SK-N-SH (cell line): ENCODE measurements around the gene CABLES2. TPM values are rescaled to one million over a fixed set of nuclear protein-coding genes. Genes with fewer than 3 reads are reported as not detected.

ENCODE experiments used
- CTCF ChIA-PET: fragments of 300-600, 350-600 bp; formaldehyde crosslinking; extraction: SDS; loops from one replicate; lab custom pipeline; 2021; lab: Yijun Ruan, JAX
- POLR2A ChIA-PET: fragments of 350-600 bp; sonication (Branson Sonifier 250); formaldehyde crosslinking; extraction: SDS; loops from one replicate; lab custom pipeline; 2020; ENCODE audit warnings: antibody characterized with exemption, inconsistent platforms; lab: Yijun Ruan, JAX
- DNase-seq: peaks from one replicate; pipeline ENCODE4 v3.0.0; 2012
- H2AFZ ChIP-seq: fragments of 200-600 bp; sonication (generic); 2 replicates; pipeline ENCODE4 v1.8.1; 2016; ENCODE audit warnings: antibody characterized with exemption, mild to moderate bottlenecking, low read depth
- H3F3A ChIP-seq: fragments of 200-600 bp; sonication (generic); replicated peaks from 2 replicates; pipeline ENCODE3; 2016; ENCODE audit warnings: antibody characterized with exemption, mild to moderate bottlenecking; ENCODE audit not compliant: insufficient read depth
- H3K27ac ChIP-seq, 2 experiments: fragments of 200-500 bp in 1 of 2; fragments of 200-600 bp in 1 of 2; sonication (Bioruptor generic) in 1 of 2; sonication (generic), shearing (Covaris generic) in 1 of 2; 2 replicates each; pipeline versions ENCODE4 v1.5.1 to v1.6.1; 2014 to 2016; ENCODE audit warnings: low read depth in 2 of 2, inconsistent platforms in 1 of 2, low read length in 1 of 2, mild to moderate bottlenecking in 1 of 2, mixed read lengths in 1 of 2
- H3K27me3 ChIP-seq: fragments of 200-600 bp; sonication (generic), shearing (Covaris generic); 2 replicates; pipeline ENCODE4 v1.6.1; 2016; ENCODE audit warnings: mixed run types; ENCODE audit not compliant: insufficient read depth
- H3K36me3 ChIP-seq, 2 experiments: fragments of 200-500 bp in 1 of 2; fragments of 200-600 bp in 1 of 2; sonication (Bioruptor generic) in 1 of 2; sonication (generic) in 1 of 2; replicated peaks in 1 of 2; 2 replicates each; pipeline versions ENCODE3 to v1.5.1; 2014 to 2016; ENCODE audit warnings: low read length in 1 of 2, mild to moderate bottlenecking in 1 of 2; ENCODE audit not compliant: insufficient read depth in 2 of 2, control insufficient read depth in 1 of 2
- H3K4me1 ChIP-seq, 2 experiments: fragments of 200-500 bp in 1 of 2; fragments of 200-600 bp in 1 of 2; sonication (Bioruptor generic) in 1 of 2; sonication (generic), shearing (Covaris generic) in 1 of 2; 2 replicates each; pipeline versions ENCODE4 v1.5.1 to v1.6.1; 2014 to 2016; ENCODE audit warnings: low read depth in 1 of 2, low read length in 1 of 2, mixed run types in 1 of 2; ENCODE audit not compliant: insufficient read depth in 2 of 2, control insufficient read depth in 1 of 2
- H3K4me2 ChIP-seq: fragments of 200-600 bp; sonication (generic), shearing (Covaris generic); 2 replicates; pipeline ENCODE4 v1.6.1; 2017; ENCODE audit warnings: mixed run types
- H3K4me3 ChIP-seq, 2 experiments: fragments of 200-500 bp in 1 of 2; fragments of 200-600 bp in 1 of 2; sonication (Bioruptor generic) in 1 of 2; sonication (generic), shearing (Covaris generic) in 1 of 2; 2 replicates each; pipeline versions ENCODE4 v1.5.1 to v1.8.1; 2014 to 2016; ENCODE audit warnings: low read depth in 2 of 2, inconsistent platforms in 1 of 2, low read length in 1 of 2, mild to moderate bottlenecking in 1 of 2, mixed read lengths in 1 of 2, moderate library complexity in 1 of 2
- H3K79me2 ChIP-seq: fragments of 200-600 bp; sonication (generic); 2 replicates; pipeline ENCODE4 v1.8.1; 2017; ENCODE audit warnings: mild to moderate bottlenecking; ENCODE audit not compliant: insufficient read depth
- H3K9ac ChIP-seq: fragments of 200-600 bp; sonication (generic); 2 replicates; pipeline ENCODE4 v1.6.1; 2017; ENCODE audit warnings: mixed run types
- H3K9me2 ChIP-seq: fragments of 200-600 bp; sonication (generic); 2 replicates; pipeline ENCODE4 v1.6.1; 2017; ENCODE audit warnings: mixed run types
- H3K9me3 ChIP-seq: fragments of 200-600 bp; sonication (generic); 2 replicates; pipeline ENCODE4 v1.6.1; 2017; ENCODE audit warnings: mixed run types, mild to moderate bottlenecking, moderate library complexity
- H4K20me1 ChIP-seq: fragments of 200-600 bp; sonication (generic); 2 replicates; pipeline ENCODE4 v1.6.1; 2017; ENCODE audit warnings: mild to moderate bottlenecking, mixed run types; ENCODE audit not compliant: insufficient read depth
- CHD2 ChIP-seq: fragments of 150-350 bp; IDR thresholded peaks from 2 replicates; pipeline ENCODE4 v1.6.1; 2018; ENCODE audit warnings: low read length; ENCODE audit not compliant: partially characterized antibody
- CTCF ChIP-seq: fragments of 200-600 bp; sonication (generic); IDR thresholded peaks from 2 replicates; pipeline ENCODE4 v1.6.1; 2017; ENCODE audit warnings: antibody characterized with exemption, mild to moderate bottlenecking, moderate library complexity
- ELF1 ChIP-seq: IDR thresholded peaks from 2 replicates; pipeline ENCODE4 v1.4.0; 2012
- FOSL2 ChIP-seq: IDR thresholded peaks from 2 replicates; pipeline ENCODE4 v1.4.0; 2012; ENCODE audit warnings: low read depth, mild to moderate bottlenecking, moderate library complexity, borderline replicate concordance
- GABPA ChIP-seq: IDR thresholded peaks from 2 replicates; pipeline ENCODE4 v1.4.0; 2012; ENCODE audit warnings: low read depth, mild to moderate bottlenecking
- GATA2 ChIP-seq: sonication (generic); formaldehyde crosslinking; IDR thresholded peaks from 2 replicates; pipeline ENCODE4 v1.5.0; 2020; ENCODE audit warnings: mild to moderate bottlenecking, missing genetic modification reagents
- JUND ChIP-seq: IDR thresholded peaks from 2 replicates; pipeline ENCODE4 v1.4.0; 2012
- MEF2A ChIP-seq: IDR thresholded peaks from 2 replicates; pipeline ENCODE4 v1.4.0; 2012; ENCODE audit warnings: low read depth, borderline replicate concordance
- MXI1 ChIP-seq: IDR thresholded peaks from 2 replicates; pipeline ENCODE4 v1.6.1; 2012; ENCODE audit warnings: mild to moderate bottlenecking, low read depth, low read length, improper control_type of control experiment
- NFIC ChIP-seq: IDR thresholded peaks from 2 replicates; pipeline ENCODE4 v1.4.0; 2012; ENCODE audit warnings: borderline replicate concordance
- NRF1 ChIP-seq: IDR thresholded peaks from 2 replicates; pipeline ENCODE4 v1.6.1; 2012; ENCODE audit warnings: low read depth, mild to moderate bottlenecking, low read length
- RCOR1 ChIP-seq: fragments of 150-350 bp; IDR thresholded peaks from 2 replicates; pipeline ENCODE4 v1.6.1; 2017; ENCODE audit warnings: antibody characterized with exemption, low read length
- RFX5 ChIP-seq: IDR thresholded peaks from 2 replicates; pipeline ENCODE4 v1.6.1; 2012; ENCODE audit warnings: mild to moderate bottlenecking, improper control_type of control experiment, low read length
- RXRA ChIP-seq: IDR thresholded peaks from 2 replicates; pipeline ENCODE4 v1.4.0; 2012; ENCODE audit warnings: low read depth, mild to moderate bottlenecking, borderline replicate concordance
- TAF1 ChIP-seq: IDR thresholded peaks from 2 replicates; pipeline ENCODE4 v1.6.1; 2012; ENCODE audit warnings: low read depth, mild to moderate bottlenecking, low read length, moderate library complexity, borderline replicate concordance
- TCF12 ChIP-seq: IDR thresholded peaks from 2 replicates; pipeline ENCODE4 v1.4.0; 2012
- USF1 ChIP-seq: IDR thresholded peaks from 2 replicates; pipeline ENCODE4 v1.4.0; 2012; ENCODE audit warnings: low read depth, borderline replicate concordance
- USF2 ChIP-seq: fragments of 150-350 bp; IDR thresholded peaks from 2 replicates; pipeline ENCODE4 v1.6.1; 2017; ENCODE audit warnings: antibody characterized with exemption, low read length, low read depth, borderline replicate concordance
- YY1 ChIP-seq: IDR thresholded peaks from 2 replicates; pipeline ENCODE4 v1.4.0; 2012; ENCODE audit warnings: low read depth, mild to moderate bottlenecking
- WGBS: methylation state at CpG from one replicate; pipeline ENCODE4 v1.1.6; 2017; ENCODE audit warnings: low lambda C conversion rate; 5-methylcytosine and 5-hydroxymethylcytosine counted together
- polyA plus RNA-seq, 3 experiments: library from polyadenylated mRNA; depleted of rRNA; stranded (reverse); fragments of >200 nt; gene quantifications; 2 replicates each; pipeline ENCODE4 v1.2.3, GENCODE V29; 2012

Gene CABLES2
- polyA plus RNA-seq, 1 of the 3 experiments (the other 2 are of a cell fraction), result 4.8 TPM

- H3K9me3 ChIP-seq, result no peaks in the 10 kb centered on the region
- CTCF ChIA-PET, result interaction anchor here (1.1 to 2.2 kb wide), 2 partner anchors 14 to 20 kb away, joined by 3 to 9 read pairs; no protein-coding TSS in a partner anchor
- H4K20me1 ChIP-seq, result no peaks in the 10 kb centered on the region
- POLR2A ChIA-PET, result no interaction called here
- H3K27me3 ChIP-seq, result peaks cover 17% of the 10 kb centered on the region
- no peak for DNase-seq
- no peak overlapping the region for H3K9ac ChIP-seq
- H3K79me2 ChIP-seq, result no peaks in the 10 kb centered on the region
- no peak overlapping the region for H3K4me3 ChIP-seq
- 60% methylated on average over 10 of the region's 23 CpGs for WGBS
- TF ChIP-seq FOSL2, result no peak
- TF ChIP-seq RXRA, result no peak
- no peak for TF ChIP-seq RCOR1
- TF ChIP-seq RFX5, result no peak
- TF ChIP-seq USF1, result no peak
- TF ChIP-seq JUND, result no peak
- TF ChIP-seq MEF2A, result no peak
- TF ChIP-seq MXI1, result no peak
- TF ChIP-seq USF2, result no peak
- no peak for TF ChIP-seq GATA2 (CRISPR knock-in tag)
- no peak for TF ChIP-seq NFIC
- no peak for TF ChIP-seq CHD2
- TF ChIP-seq YY1, result no peak
- TF ChIP-seq, all 33 proteins: peak for 0
- H3K4me2 ChIP-seq, result no peak overlapping the region
- no peak overlapping the region for H2AFZ ChIP-seq
- H3F3A ChIP-seq, result no peaks in the 10 kb centered on the region
- H3K4me1 ChIP-seq, result no peaks in the 10 kb centered on the region; a peak in 1 of 4 replicates
- no peaks in the 10 kb centered on the region for H3K36me3 ChIP-seq
- no peak overlapping the region for H3K27ac ChIP-seq
- H3K9me2 ChIP-seq, result no peaks in the 10 kb centered on the region
These were observed 22.6 kb upstream of the CABLES2 start for GRCh38 chr20:62429455-62430310.

- no peak for TF ChIP-seq RXRA
- TF ChIP-seq MXI1, result no peak
- no peak for TF ChIP-seq MEF2A
- TF ChIP-seq TAF1, result no peak
- TF ChIP-seq CHD2, result no peak
- no peak for TF ChIP-seq YY1
- TF ChIP-seq NRF1, result no peak
- no peak for TF ChIP-seq TCF12
- no peak for TF ChIP-seq ELF1
- no peak for TF ChIP-seq NFIC
- no peak for TF ChIP-seq USF2
- TF ChIP-seq GABPA, result no peak
- no peak for TF ChIP-seq CTCF
- POLR2A ChIA-PET, result no interaction called here
These were observed 21.6 kb upstream of the CABLES2 start for GRCh38 chr20:62428396-62429295.

More at GRCh38 chr20:62428396-62429295, 21.6 kb upstream of the CABLES2 start:
- no peaks in the 10 kb centered on the region for H3K79me2 ChIP-seq
- 36% methylated on average over 14 of the region's 31 CpGs for WGBS
- H3K9me2 ChIP-seq, result no peaks in the 10 kb centered on the region
- H3K4me3 ChIP-seq, result no peak overlapping the region
- no peaks in the 10 kb centered on the region; a peak in 1 of 4 replicates for H3K4me1 ChIP-seq
- no peak overlapping the region for H3K9ac ChIP-seq
- no peak overlapping the region for H2AFZ ChIP-seq
- H3K36me3 ChIP-seq, result no peaks in the 10 kb centered on the region
- H4K20me1 ChIP-seq, result no peaks in the 10 kb centered on the region
- H3K27me3 ChIP-seq, result peaks cover 17% of the 10 kb centered on the region
- DNase-seq, result peak; percentile 60
- no peaks in the 10 kb centered on the region for H3F3A ChIP-seq
- H3K9me3 ChIP-seq, result no peaks in the 10 kb centered on the region
- no peak overlapping the region for H3K27ac ChIP-seq
- CTCF ChIA-PET, result interaction anchor here (0.6 to 2.2 kb wide), 4 partner anchors 15 to 71 kb away, joined by 3 to 9 read pairs (median 3); no protein-coding TSS in a partner anchor
- H3K4me2 ChIP-seq, result no peak overlapping the region
